Measurements from ENCODE around the gene JUN.
A peak's percentile ranks its signal among the peaks of the same experiment; 100 is the strongest.

Gene JUN

DNA sequence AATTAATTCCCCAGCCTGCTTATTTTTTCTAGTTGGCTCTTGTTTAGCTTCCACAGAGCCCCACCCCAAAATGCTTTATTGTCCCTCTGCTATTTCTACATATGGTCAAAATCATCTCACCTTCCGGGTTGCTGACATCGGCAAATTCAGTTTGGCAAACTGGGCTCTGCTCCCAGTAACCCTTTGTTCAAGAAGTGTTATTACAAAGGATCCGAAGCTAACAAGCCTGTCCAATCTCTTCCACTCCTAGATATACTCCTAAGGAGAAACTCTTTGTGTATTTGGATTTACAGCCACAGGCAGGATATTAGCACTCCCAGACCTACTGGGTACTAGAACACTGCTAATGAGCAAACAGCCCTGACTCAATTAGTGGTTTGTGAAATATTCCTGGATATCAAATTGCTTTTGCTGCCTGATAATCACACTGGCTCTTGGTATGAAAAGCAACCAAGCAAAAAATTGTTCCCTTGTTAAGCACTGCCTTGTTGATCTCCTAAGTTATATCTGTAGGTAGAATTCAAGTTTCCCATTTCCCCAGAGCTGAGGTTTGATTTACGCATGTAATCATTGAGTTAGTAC is 4.0 kb downstream of the JUN start (continued):
- TF ChIP-seq, protein P1, sequence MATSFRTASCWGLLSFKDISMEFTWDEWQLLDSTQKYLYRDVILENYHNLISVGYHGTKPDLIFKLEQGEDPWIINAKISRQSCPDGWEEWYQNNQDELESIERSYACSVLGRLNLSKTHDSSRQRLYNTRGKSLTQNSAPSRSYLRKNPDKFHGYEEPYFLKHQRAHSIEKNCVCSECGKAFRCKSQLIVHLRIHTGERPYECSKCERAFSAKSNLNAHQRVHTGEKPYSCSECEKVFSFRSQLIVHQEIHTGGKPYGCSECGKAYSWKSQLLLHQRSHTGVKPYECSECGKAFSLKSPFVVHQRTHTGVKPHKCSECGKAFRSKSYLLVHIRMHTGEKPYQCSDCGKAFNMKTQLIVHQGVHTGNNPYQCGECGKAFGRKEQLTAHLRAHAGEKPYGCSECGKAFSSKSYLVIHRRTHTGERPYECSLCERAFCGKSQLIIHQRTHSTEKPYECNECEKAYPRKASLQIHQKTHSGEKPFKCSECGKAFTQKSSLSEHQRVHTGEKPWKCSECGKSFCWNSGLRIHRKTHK (tag by site-specific recombination; IDR thresholded peaks at IDR 0.05): no peak
- TF ChIP-seq GLI4 (tag by site-specific recombination; IDR thresholded peaks at IDR 0.05) (no peak), ZNF19 (tag by site-specific recombination; IDR thresholded peaks at IDR 0.05; ENCODE audit: low read depth) (no peak), ZNF239 (tag by site-specific recombination; IDR thresholded peaks at IDR 0.05) (no peak), ZSCAN23 (tag by site-specific recombination; IDR thresholded peaks at IDR 0.05) (peak; percentile 97), ZNF664 (tag by site-specific recombination; IDR thresholded peaks at IDR 0.05) (0 out of 2 replicates have a peak, but pooled peaks have one; percentile 20), ZNF544 (tag by site-specific recombination; IDR thresholded peaks at IDR 0.05) (no peak), MYNN (tag by site-specific recombination; IDR thresholded peaks at IDR 0.05; ENCODE audit: borderline replicate concordance) (0 out of 2 replicates have a peak, but pooled peaks have one; percentile 41), ZNF658 (tag by site-specific recombination; IDR thresholded peaks at IDR 0.05) (no peak), ZNF626 (tag by site-specific recombination; IDR thresholded peaks at IDR 0.05) (no peak), MEIS1 (CRISPR knock-in tag; IDR thresholded peaks at IDR 0.05; ENCODE audit: borderline replicate concordance) (no peak), ZFP41 (tag by site-specific recombination; IDR thresholded peaks at IDR 0.05; ENCODE audit: borderline replicate concordance) (no peak)
- TF ChIP-seq, protein P2, sequence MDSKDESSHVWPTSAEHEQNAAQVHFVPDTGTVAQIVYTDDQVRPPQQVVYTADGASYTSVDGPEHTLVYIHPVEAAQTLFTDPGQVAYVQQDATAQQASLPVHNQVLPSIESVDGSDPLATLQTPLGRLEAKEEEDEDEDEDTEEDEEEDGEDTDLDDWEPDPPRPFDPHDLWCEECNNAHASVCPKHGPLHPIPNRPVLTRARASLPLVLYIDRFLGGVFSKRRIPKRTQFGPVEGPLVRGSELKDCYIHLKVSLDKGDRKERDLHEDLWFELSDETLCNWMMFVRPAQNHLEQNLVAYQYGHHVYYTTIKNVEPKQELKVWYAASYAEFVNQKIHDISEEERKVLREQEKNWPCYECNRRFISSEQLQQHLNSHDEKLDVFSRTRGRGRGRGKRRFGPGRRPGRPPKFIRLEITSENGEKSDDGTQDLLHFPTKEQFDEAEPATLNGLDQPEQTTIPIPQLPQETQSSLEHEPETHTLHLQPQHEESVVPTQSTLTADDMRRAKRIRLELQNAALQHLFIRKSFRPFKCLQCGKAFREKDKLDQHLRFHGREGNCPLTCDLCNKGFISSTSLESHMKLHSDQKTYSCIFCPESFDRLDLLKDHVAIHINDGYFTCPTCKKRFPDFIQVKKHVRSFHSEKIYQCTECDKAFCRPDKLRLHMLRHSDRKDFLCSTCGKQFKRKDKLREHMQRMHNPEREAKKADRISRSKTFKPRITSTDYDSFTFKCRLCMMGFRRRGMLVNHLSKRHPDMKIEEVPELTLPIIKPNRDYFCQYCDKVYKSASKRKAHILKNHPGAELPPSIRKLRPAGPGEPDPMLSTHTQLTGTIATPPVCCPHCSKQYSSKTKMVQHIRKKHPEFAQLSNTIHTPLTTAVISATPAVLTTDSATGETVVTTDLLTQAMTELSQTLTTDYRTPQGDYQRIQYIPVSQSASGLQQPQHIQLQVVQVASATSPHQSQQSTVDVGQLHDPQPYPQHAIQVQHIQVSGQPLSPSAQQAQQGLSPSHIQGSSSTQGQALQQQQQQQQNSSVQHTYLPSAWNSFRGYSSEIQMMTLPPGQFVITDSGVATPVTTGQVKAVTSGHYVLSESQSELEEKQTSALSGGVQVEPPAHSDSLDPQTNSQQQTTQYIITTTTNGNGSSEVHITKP (tag by site-specific recombination; IDR thresholded peaks at IDR 0.05): peak; percentile 58
- TF ChIP-seq, protein P3, sequence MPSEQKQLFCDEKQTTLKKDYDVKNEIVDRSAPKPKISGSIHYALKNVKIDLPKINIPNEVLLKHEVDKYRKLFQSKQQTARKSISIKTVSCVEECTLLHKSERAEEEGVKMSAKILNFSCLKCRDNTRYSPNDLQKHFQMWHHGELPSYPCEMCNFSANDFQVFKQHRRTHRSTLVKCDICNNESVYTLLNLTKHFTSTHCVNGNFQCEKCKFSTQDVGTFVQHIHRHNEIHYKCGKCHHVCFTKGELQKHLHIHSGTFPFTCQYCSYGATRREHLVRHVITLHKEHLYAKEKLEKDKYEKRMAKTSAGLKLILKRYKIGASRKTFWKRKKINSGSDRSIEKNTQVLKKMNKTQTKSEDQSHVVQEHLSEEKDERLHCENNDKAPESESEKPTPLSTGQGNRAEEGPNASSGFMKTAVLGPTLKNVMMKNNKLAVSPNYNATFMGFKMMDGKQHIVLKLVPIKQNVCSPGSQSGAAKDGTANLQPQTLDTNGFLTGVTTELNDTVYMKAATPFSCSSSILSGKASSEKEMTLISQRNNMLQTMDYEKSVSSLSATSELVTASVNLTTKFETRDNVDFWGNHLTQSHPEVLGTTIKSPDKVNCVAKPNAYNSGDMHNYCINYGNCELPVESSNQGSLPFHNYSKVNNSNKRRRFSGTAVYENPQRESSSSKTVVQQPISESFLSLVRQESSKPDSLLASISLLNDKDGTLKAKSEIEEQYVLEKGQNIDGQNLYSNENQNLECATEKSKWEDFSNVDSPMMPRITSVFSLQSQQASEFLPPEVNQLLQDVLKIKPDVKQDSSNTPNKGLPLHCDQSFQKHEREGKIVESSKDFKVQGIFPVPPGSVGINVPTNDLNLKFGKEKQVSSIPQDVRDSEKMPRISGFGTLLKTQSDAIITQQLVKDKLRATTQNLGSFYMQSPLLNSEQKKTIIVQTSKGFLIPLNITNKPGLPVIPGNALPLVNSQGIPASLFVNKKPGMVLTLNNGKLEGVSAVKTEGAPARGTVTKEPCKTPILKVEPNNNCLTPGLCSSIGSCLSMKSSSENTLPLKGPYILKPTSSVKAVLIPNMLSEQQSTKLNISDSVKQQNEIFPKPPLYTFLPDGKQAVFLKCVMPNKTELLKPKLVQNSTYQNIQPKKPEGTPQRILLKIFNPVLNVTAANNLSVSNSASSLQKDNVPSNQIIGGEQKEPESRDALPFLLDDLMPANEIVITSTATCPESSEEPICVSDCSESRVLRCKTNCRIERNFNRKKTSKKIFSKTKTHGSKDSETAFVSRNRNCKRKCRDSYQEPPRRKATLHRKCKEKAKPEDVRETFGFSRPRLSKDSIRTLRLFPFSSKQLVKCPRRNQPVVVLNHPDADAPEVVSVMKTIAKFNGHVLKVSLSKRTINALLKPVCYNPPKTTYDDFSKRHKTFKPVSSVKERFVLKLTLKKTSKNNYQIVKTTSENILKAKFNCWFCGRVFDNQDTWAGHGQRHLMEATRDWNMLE (tag by site-specific recombination; conservative IDR thresholded peaks at IDR 0.05; ENCODE audit: low read depth): no peak
- TF ChIP-seq, protein P4, sequence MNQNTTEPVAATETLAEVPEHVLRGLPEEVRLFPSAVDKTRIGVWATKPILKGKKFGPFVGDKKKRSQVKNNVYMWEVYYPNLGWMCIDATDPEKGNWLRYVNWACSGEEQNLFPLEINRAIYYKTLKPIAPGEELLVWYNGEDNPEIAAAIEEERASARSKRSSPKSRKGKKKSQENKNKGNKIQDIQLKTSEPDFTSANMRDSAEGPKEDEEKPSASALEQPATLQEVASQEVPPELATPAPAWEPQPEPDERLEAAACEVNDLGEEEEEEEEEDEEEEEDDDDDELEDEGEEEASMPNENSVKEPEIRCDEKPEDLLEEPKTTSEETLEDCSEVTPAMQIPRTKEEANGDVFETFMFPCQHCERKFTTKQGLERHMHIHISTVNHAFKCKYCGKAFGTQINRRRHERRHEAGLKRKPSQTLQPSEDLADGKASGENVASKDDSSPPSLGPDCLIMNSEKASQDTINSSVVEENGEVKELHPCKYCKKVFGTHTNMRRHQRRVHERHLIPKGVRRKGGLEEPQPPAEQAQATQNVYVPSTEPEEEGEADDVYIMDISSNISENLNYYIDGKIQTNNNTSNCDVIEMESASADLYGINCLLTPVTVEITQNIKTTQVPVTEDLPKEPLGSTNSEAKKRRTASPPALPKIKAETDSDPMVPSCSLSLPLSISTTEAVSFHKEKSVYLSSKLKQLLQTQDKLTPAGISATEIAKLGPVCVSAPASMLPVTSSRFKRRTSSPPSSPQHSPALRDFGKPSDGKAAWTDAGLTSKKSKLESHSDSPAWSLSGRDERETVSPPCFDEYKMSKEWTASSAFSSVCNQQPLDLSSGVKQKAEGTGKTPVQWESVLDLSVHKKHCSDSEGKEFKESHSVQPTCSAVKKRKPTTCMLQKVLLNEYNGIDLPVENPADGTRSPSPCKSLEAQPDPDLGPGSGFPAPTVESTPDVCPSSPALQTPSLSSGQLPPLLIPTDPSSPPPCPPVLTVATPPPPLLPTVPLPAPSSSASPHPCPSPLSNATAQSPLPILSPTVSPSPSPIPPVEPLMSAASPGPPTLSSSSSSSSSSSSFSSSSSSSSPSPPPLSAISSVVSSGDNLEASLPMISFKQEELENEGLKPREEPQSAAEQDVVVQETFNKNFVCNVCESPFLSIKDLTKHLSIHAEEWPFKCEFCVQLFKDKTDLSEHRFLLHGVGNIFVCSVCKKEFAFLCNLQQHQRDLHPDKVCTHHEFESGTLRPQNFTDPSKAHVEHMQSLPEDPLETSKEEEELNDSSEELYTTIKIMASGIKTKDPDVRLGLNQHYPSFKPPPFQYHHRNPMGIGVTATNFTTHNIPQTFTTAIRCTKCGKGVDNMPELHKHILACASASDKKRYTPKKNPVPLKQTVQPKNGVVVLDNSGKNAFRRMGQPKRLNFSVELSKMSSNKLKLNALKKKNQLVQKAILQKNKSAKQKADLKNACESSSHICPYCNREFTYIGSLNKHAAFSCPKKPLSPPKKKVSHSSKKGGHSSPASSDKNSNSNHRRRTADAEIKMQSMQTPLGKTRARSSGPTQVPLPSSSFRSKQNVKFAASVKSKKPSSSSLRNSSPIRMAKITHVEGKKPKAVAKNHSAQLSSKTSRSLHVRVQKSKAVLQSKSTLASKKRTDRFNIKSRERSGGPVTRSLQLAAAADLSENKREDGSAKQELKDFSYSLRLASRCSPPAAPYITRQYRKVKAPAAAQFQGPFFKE (tag by site-specific recombination; IDR thresholded peaks at IDR 0.05; ENCODE audit: borderline replicate concordance): no peak
- TF ChIP-seq, protein P5, sequence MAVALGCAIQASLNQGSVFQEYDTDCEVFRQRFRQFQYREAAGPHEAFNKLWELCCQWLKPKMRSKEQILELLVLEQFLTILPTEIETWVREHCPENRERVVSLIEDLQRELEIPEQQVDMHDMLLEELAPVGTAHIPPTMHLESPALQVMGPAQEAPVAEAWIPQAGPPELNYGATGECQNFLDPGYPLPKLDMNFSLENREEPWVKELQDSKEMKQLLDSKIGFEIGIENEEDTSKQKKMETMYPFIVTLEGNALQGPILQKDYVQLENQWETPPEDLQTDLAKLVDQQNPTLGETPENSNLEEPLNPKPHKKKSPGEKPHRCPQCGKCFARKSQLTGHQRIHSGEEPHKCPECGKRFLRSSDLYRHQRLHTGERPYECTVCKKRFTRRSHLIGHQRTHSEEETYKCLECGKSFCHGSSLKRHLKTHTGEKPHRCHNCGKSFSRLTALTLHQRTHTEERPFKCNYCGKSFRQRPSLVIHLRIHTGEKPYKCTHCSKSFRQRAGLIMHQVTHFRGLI (tag by site-specific recombination; IDR thresholded peaks at IDR 0.05): peak; percentile 67; the same call in 1 of the 2 replicates
- TF ChIP-seq, protein P6, sequence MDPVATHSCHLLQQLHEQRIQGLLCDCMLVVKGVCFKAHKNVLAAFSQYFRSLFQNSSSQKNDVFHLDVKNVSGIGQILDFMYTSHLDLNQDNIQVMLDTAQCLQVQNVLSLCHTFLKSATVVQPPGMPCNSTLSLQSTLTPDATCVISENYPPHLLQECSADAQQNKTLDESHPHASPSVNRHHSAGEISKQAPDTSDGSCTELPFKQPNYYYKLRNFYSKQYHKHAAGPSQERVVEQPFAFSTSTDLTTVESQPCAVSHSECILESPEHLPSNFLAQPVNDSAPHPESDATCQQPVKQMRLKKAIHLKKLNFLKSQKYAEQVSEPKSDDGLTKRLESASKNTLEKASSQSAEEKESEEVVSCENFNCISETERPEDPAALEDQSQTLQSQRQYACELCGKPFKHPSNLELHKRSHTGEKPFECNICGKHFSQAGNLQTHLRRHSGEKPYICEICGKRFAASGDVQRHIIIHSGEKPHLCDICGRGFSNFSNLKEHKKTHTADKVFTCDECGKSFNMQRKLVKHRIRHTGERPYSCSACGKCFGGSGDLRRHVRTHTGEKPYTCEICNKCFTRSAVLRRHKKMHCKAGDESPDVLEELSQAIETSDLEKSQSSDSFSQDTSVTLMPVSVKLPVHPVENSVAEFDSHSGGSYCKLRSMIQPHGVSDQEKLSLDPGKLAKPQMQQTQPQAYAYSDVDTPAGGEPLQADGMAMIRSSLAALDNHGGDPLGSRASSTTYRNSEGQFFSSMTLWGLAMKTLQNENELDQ (tag by site-specific recombination; IDR thresholded peaks at IDR 0.05; ENCODE audit: low read depth): no peak
